CD4-positive, alpha-beta T cell treated with Interleukin-15 for 1 hour (primary cell): Measurements from ENCODE around the gene PPP1CA.
"Not testable (repeated sequence)": the region's sequence is repeated elsewhere in the genome, so short reads cannot be mapped to it uniquely, and the experiment has no call there.

Experiments used
- DNase-seq: peaks from one replicate; pipeline ENCODE4 v3.0.0-alpha.2; 2020

Gene PPP1CA

GRCh38 chr11:67434395-67434881 is 32.8 kb upstream of the PPP1CA start:
- no peak for DNase-seq

GRCh38 chr11:67433536-67434394 is 32.1 kb upstream of the PPP1CA start:
- DNase-seq: no peak

GRCh38 chr11:67432655-67433349 is 31.1 kb upstream of the PPP1CA start:
- no peak for DNase-seq

- no peak for DNase-seq
Measured at GRCh38 chr11:67431346-67432249, 29.9 kb upstream of the PPP1CA start.

- DNase-seq: no peak
Measured at GRCh38 chr11:67429722-67430121, 28.1 kb upstream of the PPP1CA start.

- DNase-seq: no peak
Measured at GRCh38 chr11:67429038-67429668, 27.5 kb upstream of the PPP1CA start.

GRCh38 chr11:67428052-67429001 is 26.7 kb upstream of the PPP1CA start, which contains the start of gene RPS6KB2:
Gene RPS6KB2 (plus strand): TSS chr11:67428494. CDS start chr11:67428546, 52 bp downstream.
- DNase-seq: peak; percentile 97

DNA sequence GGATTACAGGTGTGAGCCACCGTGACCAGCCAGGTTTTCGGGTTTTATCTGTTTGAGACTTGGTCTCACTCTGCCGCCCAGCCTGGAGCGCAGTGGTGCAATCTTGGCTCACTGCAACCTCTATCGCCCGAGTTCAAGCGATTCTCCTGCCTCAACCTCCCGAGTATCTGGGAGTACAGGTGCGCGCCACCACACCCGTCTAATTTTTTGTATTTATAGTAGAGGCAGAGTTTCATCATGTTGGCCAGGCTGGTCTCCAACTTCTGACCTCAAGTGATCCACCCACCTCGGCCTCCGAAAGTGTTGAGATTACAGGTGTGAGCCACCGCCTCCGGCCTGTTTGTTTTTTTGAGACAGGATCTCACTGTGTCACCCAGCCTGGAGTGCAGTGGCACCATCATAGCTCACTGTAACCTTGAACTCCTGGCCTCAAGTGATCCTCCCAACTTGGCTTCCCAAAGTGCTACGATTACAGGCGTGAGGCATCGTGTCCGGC is 25.8 kb upstream of the PPP1CA start:
- not testable (repeated sequence) for DNase-seq

DNA sequence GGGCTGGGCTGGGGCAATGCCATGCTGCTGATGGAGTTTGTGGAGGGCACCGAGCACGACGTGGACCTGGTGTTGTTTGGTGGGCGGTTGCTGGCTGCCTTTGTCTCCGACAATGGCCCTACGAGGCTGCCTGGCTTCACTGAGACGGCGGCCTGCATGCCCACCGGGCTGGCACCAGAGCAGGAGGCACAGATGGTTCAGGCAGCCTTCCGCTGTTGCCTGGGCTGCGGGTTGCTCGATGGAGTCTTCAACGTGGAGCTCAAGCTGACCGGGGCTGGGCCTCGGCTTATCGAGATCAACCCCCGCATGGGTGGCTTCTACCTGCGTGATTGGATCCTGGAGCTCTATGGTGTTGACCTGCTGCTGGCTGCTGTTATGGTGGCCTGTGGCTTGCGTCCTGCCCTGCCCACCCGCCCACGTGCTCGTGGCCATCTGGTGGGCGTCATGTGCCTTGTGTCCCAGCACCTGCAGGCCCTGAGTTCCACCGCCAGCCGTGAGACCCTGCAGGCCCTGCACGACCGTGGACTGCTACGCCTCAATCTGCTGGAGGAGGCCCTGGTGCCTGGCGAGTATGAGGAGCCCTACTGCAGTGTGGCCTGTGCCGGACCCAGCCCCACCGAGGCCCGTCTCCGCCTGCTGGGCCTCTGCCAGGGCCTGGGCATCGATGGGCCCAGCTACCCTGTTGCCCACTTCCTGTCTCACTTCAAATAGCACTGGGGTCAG is 22.4 kb upstream of the PPP1CA start:
- DNase-seq: no peak

DNA sequence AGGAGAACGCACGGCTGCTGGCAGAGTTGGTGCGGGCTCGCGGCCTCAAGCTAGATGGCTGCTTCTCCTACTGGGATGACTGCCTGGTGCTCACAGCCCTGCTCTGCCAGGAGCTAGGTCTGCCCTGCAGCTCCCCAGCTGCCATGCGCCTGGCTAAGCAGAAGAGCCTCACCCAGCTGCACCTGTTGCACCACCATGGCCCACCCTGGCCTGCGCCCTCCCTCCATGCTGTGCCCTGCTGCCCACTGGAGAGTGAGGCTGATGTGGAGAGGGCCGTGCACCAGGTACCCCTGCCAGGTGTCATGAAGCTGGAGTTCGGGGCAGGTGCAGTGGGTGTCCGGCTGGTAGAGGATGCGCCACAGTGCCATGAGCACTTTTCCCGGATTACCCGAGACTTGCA is 21.8 kb upstream of the PPP1CA start:
- DNase-seq: no peak

DNA sequence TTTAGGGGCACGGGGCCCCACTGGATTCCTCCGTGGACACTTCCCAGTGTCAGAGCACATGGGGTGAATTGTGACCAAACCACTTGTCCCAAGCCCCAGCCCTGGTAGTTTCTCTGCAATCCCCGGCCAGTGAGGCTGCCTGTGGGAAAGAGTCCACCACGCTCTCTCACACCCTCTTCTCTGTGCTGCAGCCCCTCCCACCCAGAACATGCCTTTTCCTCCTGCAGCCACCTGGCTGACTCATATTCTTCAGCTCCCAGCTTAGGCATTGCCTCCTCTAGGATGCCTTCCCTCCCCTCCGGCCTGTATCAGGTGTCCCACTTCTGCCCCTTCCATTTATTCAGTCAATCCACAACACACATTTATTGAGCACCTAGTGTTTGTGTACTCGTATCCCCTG is 21.2 kb upstream of the PPP1CA start:
- DNase-seq: no peak

DNA sequence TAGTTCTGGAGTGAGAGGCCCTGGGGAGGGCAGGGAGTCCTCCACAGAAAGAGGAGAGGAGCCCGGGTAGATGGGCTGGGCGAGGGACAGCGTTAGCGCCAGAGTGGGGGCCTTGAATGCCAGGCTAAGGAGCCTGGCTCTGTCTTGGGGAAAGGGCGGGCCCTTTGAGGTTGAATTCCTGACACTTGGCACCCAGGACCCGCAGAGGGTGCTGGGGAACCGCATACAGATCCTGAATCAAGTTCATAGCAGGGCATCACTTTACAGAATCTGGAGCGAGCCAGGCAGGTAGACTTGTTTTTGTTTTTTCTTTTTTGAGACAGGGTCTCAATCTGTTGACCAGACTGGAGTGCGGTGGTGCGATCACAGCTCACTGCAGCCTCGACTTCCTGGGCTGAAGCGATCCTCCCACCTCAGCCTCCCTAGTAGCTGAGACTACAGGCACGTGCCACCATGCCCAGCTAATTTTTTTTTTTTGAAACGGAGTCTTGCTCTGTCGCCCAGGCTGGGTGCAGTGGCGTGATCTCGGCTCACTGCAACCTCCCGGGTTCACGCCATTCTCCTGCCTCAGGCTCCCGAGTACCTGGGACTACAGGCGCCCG is 19.9 kb upstream of the PPP1CA start:
- DNase-seq: no peak

DNA sequence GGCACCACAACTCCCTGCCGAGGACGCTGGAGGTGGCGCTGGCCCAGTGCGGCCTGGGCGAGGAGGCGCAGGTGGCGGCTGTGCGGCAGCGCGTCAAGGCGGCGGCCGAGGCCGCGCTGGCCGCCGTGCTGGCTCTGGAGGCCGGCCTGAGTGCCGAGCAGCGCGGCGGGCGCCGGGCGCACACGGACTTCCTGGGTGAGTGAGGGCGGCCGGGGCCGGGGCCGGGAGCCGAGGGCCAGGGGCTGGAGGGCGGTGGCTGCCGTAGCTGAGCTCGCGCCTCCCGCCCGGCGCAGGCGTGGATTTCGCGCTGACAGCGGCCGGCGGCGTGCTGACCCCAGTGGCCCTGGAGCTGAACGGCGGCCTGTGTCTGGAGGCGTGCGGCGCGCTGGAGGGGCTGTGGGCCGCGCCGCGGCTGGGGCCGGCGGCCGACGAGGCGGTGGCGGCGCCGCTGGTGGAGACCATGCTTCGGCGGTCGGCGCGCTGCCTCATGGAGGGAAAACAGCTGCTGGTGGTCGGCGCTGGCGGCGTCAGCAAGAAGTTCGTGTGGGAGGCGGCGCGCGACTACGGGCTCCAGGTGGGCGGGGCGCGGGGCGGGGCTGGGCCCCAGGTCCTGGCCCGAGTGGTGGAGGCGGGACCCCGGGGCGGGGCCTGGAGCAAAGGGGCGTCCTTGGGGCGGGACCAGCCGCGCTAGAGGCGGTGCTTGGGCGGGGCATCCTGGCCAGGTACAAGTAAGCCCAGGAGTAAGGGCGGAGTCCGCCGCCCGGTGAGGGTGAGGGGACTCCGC is 19.2 kb upstream of the PPP1CA start:
- peak; percentile 97 for DNase-seq

GRCh38 chr11:67420147-67420645 is 18.5 kb upstream of the PPP1CA start:
- no peak for DNase-seq

- no peak for DNase-seq
Measured at GRCh38 chr11:67419325-67420049, 17.8 kb upstream of the PPP1CA start.

- peak; percentile 71 for DNase-seq
Measured at GRCh38 chr11:67418476-67419281, 17.0 kb upstream of the PPP1CA start.

DNA sequence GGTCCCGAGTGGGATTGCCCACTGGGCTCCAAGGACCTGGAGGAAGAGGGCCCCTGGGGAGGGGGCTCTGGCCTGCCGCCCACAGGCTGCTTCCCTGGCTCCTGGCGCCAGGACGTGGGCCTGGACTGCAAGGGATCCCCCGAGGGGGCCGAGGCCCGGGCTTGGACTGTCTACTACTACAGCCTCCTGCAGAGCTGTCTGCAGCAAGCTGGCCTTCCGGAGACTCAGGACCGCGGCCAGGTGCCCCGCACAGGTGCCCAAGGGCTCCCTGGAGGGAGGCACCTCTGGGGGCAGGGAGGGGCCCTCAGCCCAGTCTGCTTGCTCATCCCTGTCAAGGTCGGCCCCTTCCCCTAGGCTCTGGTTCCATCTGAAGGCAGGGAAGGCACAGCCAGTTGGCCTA is 15.8 kb upstream of the PPP1CA start:
- no peak for DNase-seq
